GM23338 (cell line): ENCODE data around the gene AGR2. TPM values are rescaled to one million over a fixed set of nuclear protein-coding genes. Genes with fewer than 3 reads are reported as not detected.
A peak's percentile ranks its signal among the peaks of the same experiment; 100 is the strongest.

Experiments used
- ATAC-seq: fragments of 200-7000 bp; cut with Tn5 transposase; 3 replicates; pipeline ENCODE4 v1.9.1; 2020
- DNase-seq: peaks from one replicate; pipeline ENCODE4 v3.0.0-alpha.2; 2015; ENCODE audit warnings: low spot score
- H2AFZ ChIP-seq: fragments of 200-600 bp; sonication (generic); 2 replicates; pipeline ENCODE4 v1.8.0; 2016; ENCODE audit warnings: antibody characterized with exemption, mild to moderate bottlenecking, moderate library complexity
- H3F3A ChIP-seq: fragments of 200-600 bp; sonication (generic); replicated peaks from 2 replicates; pipeline ENCODE4 v1.8.0; 2017; ENCODE audit warnings: antibody characterized with exemption, mixed run types, low read depth
- H3K27ac ChIP-seq: fragments of 200-600 bp; sonication (generic); 2 replicates; pipeline ENCODE4 v1.6.1; 2016; ENCODE audit warnings: low read depth
- H3K27me3 ChIP-seq: fragments of 200-600 bp; sonication (generic); 2 replicates; pipeline ENCODE4 v1.8.0; 2016; ENCODE audit warnings: mild to moderate bottlenecking, mixed run types, moderate library complexity; ENCODE audit not compliant: insufficient read depth
- H3K36me3 ChIP-seq: fragments of 200-600 bp; sonication (generic); 2 replicates; pipeline ENCODE4 v1.8.0; 2016; ENCODE audit warnings: mild to moderate bottlenecking; ENCODE audit not compliant: insufficient read depth
- H3K4me1 ChIP-seq: fragments of 200-600 bp; sonication (generic); 2 replicates; pipeline ENCODE4 v1.8.0; 2016; ENCODE audit warnings: mild to moderate bottlenecking, moderate library complexity; ENCODE audit not compliant: insufficient read depth
- H3K4me2 ChIP-seq: fragments of 200-600 bp; sonication (generic); 2 replicates; pipeline ENCODE4 v1.7.1; 2017; ENCODE audit warnings: mixed run types
- H3K4me3 ChIP-seq: fragments of 200-600 bp; sonication (generic); 2 replicates; pipeline ENCODE4 v1.6.1; 2016; ENCODE audit warnings: mixed run types
- H3K79me2 ChIP-seq: fragments of 200-600 bp; sonication (generic); replicated peaks from 2 replicates; pipeline ENCODE4 v1.8.0; 2017; ENCODE audit warnings: mild to moderate bottlenecking; ENCODE audit not compliant: insufficient read depth
- H3K9me2 ChIP-seq: fragments of 200-600 bp; sonication (generic); 2 replicates; pipeline ENCODE4 v1.8.0; 2017; ENCODE audit not compliant: insufficient read depth
- H4K20me1 ChIP-seq: fragments of 200-600 bp; sonication (generic); replicated peaks from 2 replicates; pipeline ENCODE4 v1.8.0; 2017; ENCODE audit warnings: mild to moderate bottlenecking; ENCODE audit not compliant: insufficient read depth
- H3K27ac Mint-ChIP-seq: 2 replicates; pipeline ENCODE4 v1.8.0; 2020; ENCODE audit warnings: inconsistent platforms, mild to moderate bottlenecking, moderate library complexity, mixed read lengths
- H3K27me3 Mint-ChIP-seq: 3 replicates; pipeline ENCODE4 v1.8.0; 2022; ENCODE audit warnings: low read depth, mild to moderate bottlenecking, moderate library complexity, mixed read lengths, inconsistent platforms; ENCODE audit not compliant: insufficient read depth, poor library complexity
- H3K36me3 Mint-ChIP-seq: 3 replicates; pipeline ENCODE4 v1.8.0; 2021; ENCODE audit warnings: low read depth, mild to moderate bottlenecking, inconsistent platforms, moderate library complexity, mixed read lengths
- H3K4me1 Mint-ChIP-seq: 3 replicates; pipeline ENCODE4 v1.8.0; 2020; ENCODE audit warnings: mild to moderate bottlenecking, inconsistent platforms, mixed read lengths
- H3K4me3 Mint-ChIP-seq: 3 replicates; pipeline ENCODE4 v1.8.0; 2021; ENCODE audit warnings: moderate library complexity, mild to moderate bottlenecking, inconsistent platforms, mixed read lengths
- H3K9me3 Mint-ChIP-seq: 3 replicates; pipeline ENCODE4 v1.8.0; 2020; ENCODE audit warnings: moderate library complexity, mild to moderate bottlenecking, inconsistent platforms, mixed read lengths
- CREB1 ChIP-seq: fragments of 250-450 bp; sonication (Bioruptor Pico); IDR thresholded peaks from 2 replicates; pipeline ENCODE4 v1.5.0; 2020; ENCODE audit warnings: low read depth, mild to moderate bottlenecking, moderate library complexity
- EZH2 ChIP-seq: fragments of 200-600 bp; sonication (generic); IDR thresholded peaks from one replicate; pipeline ENCODE4 v1.8.0; 2017; ENCODE audit warnings: antibody characterized with exemption, mild to moderate bottlenecking, low read depth; ENCODE audit not compliant: unreplicated experiment
- EZH2phosphoT487 ChIP-seq: fragments of 200-600 bp; sonication (generic); IDR thresholded peaks from one replicate; pipeline ENCODE4 v1.8.1; 2018; ENCODE audit warnings: antibody characterized with exemption; ENCODE audit not compliant: unreplicated experiment
- JUNB ChIP-seq: IDR thresholded peaks from one replicate; pipeline ENCODE4 v1.6.1; 2016; ENCODE audit warnings: antibody characterized with exemption; ENCODE audit not compliant: unreplicated experiment
- NANOG ChIP-seq: IDR thresholded peaks from 2 replicates; pipeline ENCODE4 v1.6.1; 2016; ENCODE audit warnings: antibody characterized with exemption, borderline replicate concordance
- POLR2AphosphoS5 ChIP-seq: IDR thresholded peaks from 2 replicates; pipeline ENCODE4 v1.6.1; 2016; ENCODE audit warnings: antibody characterized with exemption, low read depth
- STAT1 ChIP-seq: IDR thresholded peaks from one replicate; pipeline ENCODE4 v1.6.1; 2016; ENCODE audit warnings: antibody characterized with exemption; ENCODE audit not compliant: unreplicated experiment
- ZNF114 ChIP-seq: fragments of 250-450 bp; sonication (Bioruptor Pico); IDR thresholded peaks from 2 replicates; pipeline ENCODE4 v1.5.0; 2020; ENCODE audit warnings: mild to moderate bottlenecking, moderate library complexity
- ZNF331 ChIP-seq: fragments of 250-450 bp; sonication (Bioruptor Pico); IDR thresholded peaks from 2 replicates; pipeline ENCODE4 v1.5.0; 2020; ENCODE audit warnings: low read depth, mild to moderate bottlenecking, moderate library complexity
- polyA plus RNA-seq: library from polyadenylated mRNA; unstranded; fragments of >200 nt; fragmentation: Nextera tagmentation; extraction: Ambion mirVana; gene quantifications from 2 replicates; pipeline ENCODE4 v1.2.1, GENCODE V29; 2016
- total RNA-seq: library from RNA; depleted of rRNA; stranded (reverse); fragments of >200 nt; shearing (Covaris generic); gene quantifications from 2 replicates; pipeline ENCODE4 v1.2.3, GENCODE V29; 2014
- TF ChIP-seq, protein P1 (sequence below): IDR thresholded peaks from one replicate; pipeline ENCODE4 v1.6.1; 2018; ENCODE audit warnings: antibody characterized with exemption; ENCODE audit not compliant: unreplicated experiment
- TF ChIP-seq, protein P2 (sequence below): IDR thresholded peaks from 2 replicates; pipeline ENCODE4 v1.6.1; 2016; ENCODE audit warnings: antibody characterized with exemption
- TF ChIP-seq, protein P3 (sequence below), 2 experiments: fragments of 200-600 bp in 1 of 2; sonication (generic) in 1 of 2; conservative IDR thresholded peaks; 2 replicates each; pipeline versions ENCODE4 v1.5.1 to v1.6.1; 2016 to 2017; ENCODE audit warnings: antibody characterized with exemption in 2 of 2, low read depth in 2 of 2, mild to moderate bottlenecking in 2 of 2, moderate library complexity in 1 of 2
- TF ChIP-seq, protein P4 (sequence below): fragments of 250-450 bp; sonication (Bioruptor Pico); IDR thresholded peaks from 2 replicates; pipeline ENCODE4 v1.5.0; 2020; ENCODE audit warnings: mild to moderate bottlenecking, moderate library complexity

The AGR2 gene
- total and polyA plus RNA-seq, 2 experiments from 2014 or later, result not detected

DNA sequence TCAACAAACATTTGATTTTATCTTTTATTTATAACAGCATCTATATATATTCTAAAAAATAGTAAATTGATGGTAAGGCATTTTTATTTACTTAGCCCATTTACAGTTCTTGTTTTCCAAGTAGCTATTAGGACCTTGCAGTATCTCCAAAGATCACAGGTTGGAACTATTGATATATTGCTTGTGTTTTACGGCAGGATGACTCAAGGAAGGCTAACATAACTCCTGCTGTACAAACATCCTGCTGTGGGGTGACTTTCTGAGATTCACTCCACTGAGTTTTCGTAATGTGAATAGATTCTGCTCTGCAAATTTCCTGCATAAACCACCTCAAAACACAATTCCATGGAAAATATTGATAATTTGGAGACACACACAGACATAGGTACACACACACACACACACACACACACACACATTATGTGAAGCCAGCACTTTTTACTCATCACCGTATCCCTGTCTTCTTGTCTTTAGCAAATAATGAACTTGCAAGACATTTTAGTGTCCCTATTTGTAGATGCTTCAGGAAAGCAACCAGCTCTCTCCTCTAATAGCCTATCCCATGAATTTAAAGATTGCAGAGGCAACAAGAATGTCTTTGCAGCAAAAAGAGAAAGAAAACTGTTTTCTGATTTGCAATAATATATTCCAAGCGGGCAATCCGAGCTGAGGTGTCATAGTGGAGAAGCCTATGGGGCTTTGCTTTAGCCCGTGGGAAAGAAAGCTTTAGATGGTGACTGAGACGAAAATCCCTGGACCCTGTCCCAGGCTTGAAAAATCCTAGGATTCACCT lies 722 bp downstream of the AGR2 start:
- Mint-ChIP-seq H3K27ac (no peak overlapping the region), H3K4me3 (no peak overlapping the region), H3K27me3 (peaks cover 5% of the 10 kb centered on the region), H3K4me1 (peaks cover 5% of the 10 kb centered on the region; the same call in 2 of the 3 replicates), H3K9me3 (no peaks in the 10 kb centered on the region), H3K36me3 (no peaks in the 10 kb centered on the region)
- H2AFZ ChIP-seq, result peak overlapping the region; percentile 89; the same call in 1 of the 2 replicates
- DNase-seq (no peak), ATAC-seq (no peak)
- H3K79me2 ChIP-seq, result no peaks in the 10 kb centered on the region
- no peaks in the 10 kb centered on the region for H3K9me2 ChIP-seq
- H3K4me1 ChIP-seq, result peaks cover 6% of the 10 kb centered on the region; the same call in 1 of the 2 replicates
- no peaks in the 10 kb centered on the region for H3K27me3 ChIP-seq
- H3K27ac ChIP-seq, result no peak overlapping the region
- no peaks in the 10 kb centered on the region for H3F3A ChIP-seq
- H3K36me3 ChIP-seq, result no peaks in the 10 kb centered on the region
- H3K4me3 ChIP-seq, result no peak overlapping the region
- no peak overlapping the region for H3K4me2 ChIP-seq
- H4K20me1 ChIP-seq, result no peaks in the 10 kb centered on the region
- TF ChIP-seq NANOG (no peak), POLR2AphosphoS5 (no peak), CREB1 (CRISPR knock-in tag) (no peak), EZH2 (no peak), EZH2phosphoT487 (no peak), ZNF114 (CRISPR knock-in tag) (no peak), JUNB (no peak), STAT1 (no peak), ZNF331 (no peak)
- TF ChIP-seq, protein P1, sequence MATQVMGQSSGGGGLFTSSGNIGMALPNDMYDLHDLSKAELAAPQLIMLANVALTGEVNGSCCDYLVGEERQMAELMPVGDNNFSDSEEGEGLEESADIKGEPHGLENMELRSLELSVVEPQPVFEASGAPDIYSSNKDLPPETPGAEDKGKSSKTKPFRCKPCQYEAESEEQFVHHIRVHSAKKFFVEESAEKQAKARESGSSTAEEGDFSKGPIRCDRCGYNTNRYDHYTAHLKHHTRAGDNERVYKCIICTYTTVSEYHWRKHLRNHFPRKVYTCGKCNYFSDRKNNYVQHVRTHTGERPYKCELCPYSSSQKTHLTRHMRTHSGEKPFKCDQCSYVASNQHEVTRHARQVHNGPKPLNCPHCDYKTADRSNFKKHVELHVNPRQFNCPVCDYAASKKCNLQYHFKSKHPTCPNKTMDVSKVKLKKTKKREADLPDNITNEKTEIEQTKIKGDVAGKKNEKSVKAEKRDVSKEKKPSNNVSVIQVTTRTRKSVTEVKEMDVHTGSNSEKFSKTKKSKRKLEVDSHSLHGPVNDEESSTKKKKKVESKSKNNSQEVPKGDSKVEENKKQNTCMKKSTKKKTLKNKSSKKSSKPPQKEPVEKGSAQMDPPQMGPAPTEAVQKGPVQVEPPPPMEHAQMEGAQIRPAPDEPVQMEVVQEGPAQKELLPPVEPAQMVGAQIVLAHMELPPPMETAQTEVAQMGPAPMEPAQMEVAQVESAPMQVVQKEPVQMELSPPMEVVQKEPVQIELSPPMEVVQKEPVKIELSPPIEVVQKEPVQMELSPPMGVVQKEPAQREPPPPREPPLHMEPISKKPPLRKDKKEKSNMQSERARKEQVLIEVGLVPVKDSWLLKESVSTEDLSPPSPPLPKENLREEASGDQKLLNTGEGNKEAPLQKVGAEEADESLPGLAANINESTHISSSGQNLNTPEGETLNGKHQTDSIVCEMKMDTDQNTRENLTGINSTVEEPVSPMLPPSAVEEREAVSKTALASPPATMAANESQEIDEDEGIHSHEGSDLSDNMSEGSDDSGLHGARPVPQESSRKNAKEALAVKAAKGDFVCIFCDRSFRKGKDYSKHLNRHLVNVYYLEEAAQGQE, result no peak
- TF ChIP-seq, protein P2, sequence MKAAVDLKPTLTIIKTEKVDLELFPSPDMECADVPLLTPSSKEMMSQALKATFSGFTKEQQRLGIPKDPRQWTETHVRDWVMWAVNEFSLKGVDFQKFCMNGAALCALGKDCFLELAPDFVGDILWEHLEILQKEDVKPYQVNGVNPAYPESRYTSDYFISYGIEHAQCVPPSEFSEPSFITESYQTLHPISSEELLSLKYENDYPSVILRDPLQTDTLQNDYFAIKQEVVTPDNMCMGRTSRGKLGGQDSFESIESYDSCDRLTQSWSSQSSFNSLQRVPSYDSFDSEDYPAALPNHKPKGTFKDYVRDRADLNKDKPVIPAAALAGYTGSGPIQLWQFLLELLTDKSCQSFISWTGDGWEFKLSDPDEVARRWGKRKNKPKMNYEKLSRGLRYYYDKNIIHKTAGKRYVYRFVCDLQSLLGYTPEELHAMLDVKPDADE, result no peak
- TF ChIP-seq, protein P3, sequence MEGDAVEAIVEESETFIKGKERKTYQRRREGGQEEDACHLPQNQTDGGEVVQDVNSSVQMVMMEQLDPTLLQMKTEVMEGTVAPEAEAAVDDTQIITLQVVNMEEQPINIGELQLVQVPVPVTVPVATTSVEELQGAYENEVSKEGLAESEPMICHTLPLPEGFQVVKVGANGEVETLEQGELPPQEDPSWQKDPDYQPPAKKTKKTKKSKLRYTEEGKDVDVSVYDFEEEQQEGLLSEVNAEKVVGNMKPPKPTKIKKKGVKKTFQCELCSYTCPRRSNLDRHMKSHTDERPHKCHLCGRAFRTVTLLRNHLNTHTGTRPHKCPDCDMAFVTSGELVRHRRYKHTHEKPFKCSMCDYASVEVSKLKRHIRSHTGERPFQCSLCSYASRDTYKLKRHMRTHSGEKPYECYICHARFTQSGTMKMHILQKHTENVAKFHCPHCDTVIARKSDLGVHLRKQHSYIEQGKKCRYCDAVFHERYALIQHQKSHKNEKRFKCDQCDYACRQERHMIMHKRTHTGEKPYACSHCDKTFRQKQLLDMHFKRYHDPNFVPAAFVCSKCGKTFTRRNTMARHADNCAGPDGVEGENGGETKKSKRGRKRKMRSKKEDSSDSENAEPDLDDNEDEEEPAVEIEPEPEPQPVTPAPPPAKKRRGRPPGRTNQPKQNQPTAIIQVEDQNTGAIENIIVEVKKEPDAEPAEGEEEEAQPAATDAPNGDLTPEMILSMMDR (conservative IDR thresholded peaks at IDR 0.05; ENCODE audit: low read depth in 2 of 2), result no peak
- TF ChIP-seq, protein P4, sequence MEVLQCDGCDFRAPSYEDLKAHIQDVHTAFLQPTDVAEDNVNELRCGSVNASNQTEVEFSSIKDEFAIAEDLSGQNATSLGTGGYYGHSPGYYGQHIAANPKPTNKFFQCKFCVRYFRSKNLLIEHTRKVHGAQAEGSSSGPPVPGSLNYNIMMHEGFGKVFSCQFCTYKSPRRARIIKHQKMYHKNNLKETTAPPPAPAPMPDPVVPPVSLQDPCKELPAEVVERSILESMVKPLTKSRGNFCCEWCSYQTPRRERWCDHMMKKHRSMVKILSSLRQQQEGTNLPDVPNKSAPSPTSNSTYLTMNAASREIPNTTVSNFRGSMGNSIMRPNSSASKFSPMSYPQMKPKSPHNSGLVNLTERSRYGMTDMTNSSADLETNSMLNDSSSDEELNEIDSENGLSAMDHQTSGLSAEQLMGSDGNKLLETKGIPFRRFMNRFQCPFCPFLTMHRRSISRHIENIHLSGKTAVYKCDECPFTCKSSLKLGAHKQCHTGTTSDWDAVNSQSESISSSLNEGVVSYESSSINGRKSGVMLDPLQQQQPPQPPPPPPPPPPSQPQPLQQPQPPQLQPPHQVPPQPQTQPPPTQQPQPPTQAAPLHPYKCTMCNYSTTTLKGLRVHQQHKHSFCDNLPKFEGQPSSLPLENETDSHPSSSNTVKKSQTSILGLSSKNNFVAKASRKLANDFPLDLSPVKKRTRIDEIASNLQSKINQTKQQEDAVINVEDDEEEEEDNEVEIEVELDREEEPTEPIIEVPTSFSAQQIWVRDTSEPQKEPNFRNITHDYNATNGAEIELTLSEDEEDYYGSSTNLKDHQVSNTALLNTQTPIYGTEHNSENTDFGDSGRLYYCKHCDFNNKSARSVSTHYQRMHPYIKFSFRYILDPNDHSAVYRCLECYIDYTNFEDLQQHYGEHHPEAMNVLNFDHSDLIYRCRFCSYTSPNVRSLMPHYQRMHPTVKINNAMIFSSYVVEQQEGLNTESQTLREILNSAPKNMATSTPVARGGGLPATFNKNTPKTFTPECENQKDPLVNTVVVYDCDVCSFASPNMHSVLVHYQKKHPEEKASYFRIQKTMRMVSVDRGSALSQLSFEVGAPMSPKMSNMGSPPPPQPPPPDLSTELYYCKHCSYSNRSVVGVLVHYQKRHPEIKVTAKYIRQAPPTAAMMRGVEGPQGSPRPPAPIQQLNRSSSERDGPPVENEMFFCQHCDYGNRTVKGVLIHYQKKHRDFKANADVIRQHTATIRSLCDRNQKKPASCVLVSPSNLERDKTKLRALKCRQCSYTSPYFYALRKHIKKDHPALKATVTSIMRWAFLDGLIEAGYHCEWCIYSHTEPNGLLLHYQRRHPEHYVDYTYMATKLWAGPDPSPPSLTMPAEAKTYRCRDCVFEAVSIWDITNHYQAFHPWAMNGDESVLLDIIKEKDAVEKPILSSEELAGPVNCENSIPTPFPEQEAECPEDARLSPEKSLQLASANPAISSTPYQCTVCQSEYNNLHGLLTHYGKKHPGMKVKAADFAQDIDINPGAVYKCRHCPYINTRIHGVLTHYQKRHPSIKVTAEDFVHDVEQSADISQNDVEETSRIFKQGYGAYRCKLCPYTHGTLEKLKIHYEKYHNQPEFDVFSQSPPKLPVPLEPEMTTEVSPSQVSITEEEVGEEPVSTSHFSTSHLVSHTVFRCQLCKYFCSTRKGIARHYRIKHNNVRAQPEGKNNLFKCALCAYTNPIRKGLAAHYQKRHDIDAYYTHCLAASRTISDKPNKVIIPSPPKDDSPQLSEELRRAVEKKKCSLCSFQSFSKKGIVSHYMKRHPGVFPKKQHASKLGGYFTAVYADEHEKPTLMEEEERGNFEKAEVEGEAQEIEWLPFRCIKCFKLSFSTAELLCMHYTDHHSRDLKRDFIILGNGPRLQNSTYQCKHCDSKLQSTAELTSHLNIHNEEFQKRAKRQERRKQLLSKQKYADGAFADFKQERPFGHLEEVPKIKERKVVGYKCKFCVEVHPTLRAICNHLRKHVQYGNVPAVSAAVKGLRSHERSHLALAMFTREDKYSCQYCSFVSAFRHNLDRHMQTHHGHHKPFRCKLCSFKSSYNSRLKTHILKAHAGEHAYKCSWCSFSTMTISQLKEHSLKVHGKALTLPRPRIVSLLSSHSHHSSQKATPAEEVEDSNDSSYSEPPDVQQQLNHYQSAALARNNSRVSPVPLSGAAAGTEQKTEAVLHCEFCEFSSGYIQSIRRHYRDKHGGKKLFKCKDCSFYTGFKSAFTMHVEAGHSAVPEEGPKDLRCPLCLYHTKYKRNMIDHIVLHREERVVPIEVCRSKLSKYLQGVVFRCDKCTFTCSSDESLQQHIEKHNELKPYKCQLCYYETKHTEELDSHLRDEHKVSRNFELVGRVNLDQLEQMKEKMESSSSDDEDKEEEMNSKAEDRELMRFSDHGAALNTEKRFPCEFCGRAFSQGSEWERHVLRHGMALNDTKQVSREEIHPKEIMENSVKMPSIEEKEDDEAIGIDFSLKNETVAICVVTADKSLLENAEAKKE, result no peak
